CD4-positive, alpha-beta T cell treated with Interleukin-6 for 4 hours (primary cell): ENCODE measurements around the gene PIK3R1.
A peak's percentile ranks its signal among the peaks of the same experiment; 100 is the strongest.
"Not testable (repeated sequence)": the region's sequence is repeated elsewhere in the genome, so short reads cannot be mapped to it uniquely, and the experiment has no call there.

Source experiments
- DNase-seq: peaks from one replicate; pipeline ENCODE4 v3.0.0-alpha.2; 2020; ENCODE audit warnings: mixed read lengths

Gene PIK3R1

GRCh38 chr5:68194386-68194785 lies 21.2 kb upstream of the PIK3R1 start:
- DNase-seq: no peak

- DNase-seq: no peak
These were observed 20.4 kb upstream of the PIK3R1 start for GRCh38 chr5:68195137-68195536.

- DNase-seq: no peak
These were observed 18.7 kb upstream of the PIK3R1 start for GRCh38 chr5:68196876-68197275.

- DNase-seq: no peak
These were observed 15.3 kb upstream of the PIK3R1 start for GRCh38 chr5:68200288-68200687.

GRCh38 chr5:68210654-68211053 lies 4.9 kb upstream of the PIK3R1 start:
- DNase-seq: not testable (repeated sequence)

GRCh38 chr5:68214482-68215207 lies 911 bp upstream of the PIK3R1 start:
- DNase-seq: no peak

GRCh38 chr5:68215898-68216244 lies 315 bp downstream of the PIK3R1 start:
- DNase-seq: peak; percentile 83

GRCh38 chr5:68216245-68217046 lies 890 bp downstream of the PIK3R1 start:
- peak; percentile 66 for DNase-seq

GRCh38 chr5:68217047-68217355 lies 1.4 kb downstream of the PIK3R1 start:
- no peak for DNase-seq

- no peak for DNase-seq
These were observed 2.0 kb downstream of the PIK3R1 start for GRCh38 chr5:68217528-68217927.

- DNase-seq: no peak
These were observed 3.7 kb downstream of the PIK3R1 start for GRCh38 chr5:68219161-68219816.

- no peak for DNase-seq
These were observed 4.7 kb downstream of the PIK3R1 start for GRCh38 chr5:68220260-68220659.

GRCh38 chr5:68220914-68221313 lies 5.4 kb downstream of the PIK3R1 start:
- DNase-seq: no peak

- DNase-seq: no peak
These were observed 5.9 kb downstream of the PIK3R1 start for GRCh38 chr5:68221488-68221887.

- DNase-seq: no peak
These were observed 6.8 kb downstream of the PIK3R1 start for GRCh38 chr5:68222310-68222709.

- no peak for DNase-seq
These were observed 7.3 kb downstream of the PIK3R1 start for GRCh38 chr5:68222824-68223354.

- DNase-seq: no peak
These were observed 8.3 kb downstream of the PIK3R1 start for GRCh38 chr5:68223904-68224303.

- no peak for DNase-seq
These were observed 9.1 kb downstream of the PIK3R1 start for GRCh38 chr5:68224509-68225187.

GRCh38 chr5:68225188-68225910 lies 9.8 kb downstream of the PIK3R1 start:
- DNase-seq: no peak

GRCh38 chr5:68225911-68226545 lies 10.5 kb downstream of the PIK3R1 start:
- no peak for DNase-seq

- no peak for DNase-seq
These were observed 11.1 kb downstream of the PIK3R1 start for GRCh38 chr5:68226546-68227073.
